CD4-positive, alpha-beta T cell treated with Interferon gamma for 1 hour (primary cell): Measurements from ENCODE around the gene KRTAP10-10.
"Not testable (repeated sequence)": the region's sequence is repeated elsewhere in the genome, so short reads cannot be mapped to it uniquely, and the experiment has no call there.

Experiments used
- DNase-seq: peaks from one replicate; pipeline ENCODE4 v3.0.0-alpha.2; 2020

Gene KRTAP10-10

GRCh38 chr21:44603109-44603875, 33.9 kb upstream of the KRTAP10-10 start:
- DNase-seq = no peak

- no peak for DNase-seq
These were observed 33.2 kb upstream of the KRTAP10-10 start for GRCh38 chr21:44603911-44604310.

DNA sequence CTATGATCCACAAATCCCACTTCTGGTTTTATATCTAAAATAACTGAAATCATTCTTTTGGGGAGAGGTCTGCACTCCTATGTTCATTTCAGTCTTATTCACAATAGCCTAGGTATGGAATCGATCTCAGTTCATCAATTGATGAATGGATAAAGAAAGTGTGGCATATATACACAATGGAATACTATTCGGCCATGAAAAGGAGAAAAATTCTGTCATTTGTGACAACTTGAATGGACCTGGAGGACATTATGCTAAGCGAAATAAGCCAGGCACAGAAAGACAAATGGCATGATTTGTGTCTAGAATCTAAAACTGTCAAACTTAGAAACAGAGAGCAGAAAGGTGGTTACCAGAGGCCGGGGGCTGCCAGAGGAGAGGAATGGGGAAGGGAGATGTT, 30.7 kb upstream of the KRTAP10-10 start:
- DNase-seq = no peak

GRCh38 chr21:44609193-44609592, 28.0 kb upstream of the KRTAP10-10 start:
- DNase-seq = no peak

DNA sequence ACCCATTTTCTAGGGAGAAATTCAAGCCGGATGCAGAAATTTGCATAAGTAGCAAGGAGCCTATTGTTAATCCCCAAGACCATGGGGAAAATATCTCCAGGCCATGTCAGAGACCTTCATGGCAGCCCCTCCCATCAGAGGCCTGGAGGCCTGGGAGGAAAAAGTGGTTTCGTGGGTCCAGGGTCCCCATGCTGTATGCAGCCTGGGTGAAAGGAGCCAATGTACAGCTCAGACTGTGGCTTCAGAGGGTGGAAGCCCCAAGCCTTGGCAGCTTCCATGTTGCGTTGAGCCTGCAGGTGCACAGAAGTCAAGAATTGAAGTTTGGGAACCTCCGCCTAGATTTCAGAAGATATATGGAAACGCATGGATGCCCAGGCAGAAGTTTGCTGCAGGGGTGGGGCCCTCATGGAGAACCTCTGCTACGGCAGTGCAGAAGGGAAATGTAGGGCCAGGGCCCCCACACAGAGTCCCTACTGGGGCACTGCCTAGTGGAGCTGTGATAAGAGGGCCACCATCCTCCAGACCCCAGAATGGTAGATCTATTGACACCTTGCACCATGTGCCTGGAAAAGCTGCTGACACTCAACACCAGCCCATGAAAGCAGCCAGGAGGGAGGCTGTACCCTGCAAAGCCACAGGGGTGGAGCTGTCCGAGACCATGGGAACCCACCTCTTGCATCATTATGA, 26.9 kb upstream of the KRTAP10-10 start:
- not testable (repeated sequence) for DNase-seq

GRCh38 chr21:44611551-44611950, 25.6 kb upstream of the KRTAP10-10 start:
- no peak for DNase-seq

GRCh38 chr21:44612029-44612486, 25.1 kb upstream of the KRTAP10-10 start, which contains the start of gene KRTAP10-8:
Gene KRTAP10-8 (plus strand): TSS chr21:44612079. CDS start chr21:44612101, 22 bp downstream.
- no peak for DNase-seq

DNA sequence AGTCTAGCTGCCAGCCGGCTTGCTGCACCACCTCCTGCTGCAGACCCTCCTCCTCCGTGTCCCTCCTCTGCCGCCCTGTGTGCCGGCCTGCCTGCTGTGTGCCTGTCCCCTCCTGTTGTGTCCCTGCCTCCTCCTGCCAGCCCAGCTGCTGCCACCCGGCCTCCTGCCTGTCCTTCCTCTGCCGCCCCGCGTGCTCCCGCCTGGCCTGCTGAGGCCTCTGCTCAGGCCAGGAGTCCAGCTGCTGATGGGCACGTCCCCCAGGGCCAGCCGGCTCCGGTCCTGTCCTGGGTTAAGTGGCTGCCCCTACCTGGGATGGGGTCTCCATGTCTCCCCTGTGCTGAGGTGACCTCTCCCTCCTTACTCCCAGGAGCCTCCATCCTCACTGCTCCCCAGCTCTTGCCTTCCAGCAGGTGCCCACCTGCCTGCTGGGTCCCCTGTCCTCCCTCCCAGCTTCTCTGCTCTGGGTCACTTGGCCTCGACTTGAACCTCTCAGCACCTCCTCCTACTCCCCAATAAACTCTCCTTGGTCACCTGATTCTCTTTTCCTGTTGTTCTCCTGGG, 24.4 kb upstream of the KRTAP10-10 start:
- DNase-seq = no peak

- no peak for DNase-seq
These were observed 23.6 kb upstream of the KRTAP10-10 start for GRCh38 chr21:44613386-44614155.

DNA sequence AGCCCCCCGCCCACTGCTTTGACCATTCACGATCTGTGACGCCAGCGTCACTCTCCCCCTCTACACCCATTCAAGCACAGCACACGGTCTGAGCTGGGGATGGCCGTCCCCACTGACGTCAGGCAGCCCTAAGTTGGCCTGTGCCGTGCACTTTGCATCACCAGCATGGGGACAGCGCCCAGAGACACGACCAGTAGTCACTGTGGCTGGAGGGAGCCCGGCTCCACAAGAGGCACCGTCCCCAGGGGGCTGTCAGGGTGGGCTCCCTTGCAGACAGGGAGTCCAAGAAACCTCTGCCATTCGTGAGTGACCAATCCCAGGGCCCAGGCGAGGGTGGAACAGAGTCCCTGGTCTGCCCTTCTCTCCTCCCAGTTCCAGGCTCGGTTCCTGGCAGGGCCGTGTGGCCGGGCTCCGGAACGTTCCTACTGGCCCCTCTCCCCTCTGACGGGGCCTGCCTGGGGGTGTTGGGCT, 23.0 kb upstream of the KRTAP10-10 start:
- DNase-seq = no peak

DNA sequence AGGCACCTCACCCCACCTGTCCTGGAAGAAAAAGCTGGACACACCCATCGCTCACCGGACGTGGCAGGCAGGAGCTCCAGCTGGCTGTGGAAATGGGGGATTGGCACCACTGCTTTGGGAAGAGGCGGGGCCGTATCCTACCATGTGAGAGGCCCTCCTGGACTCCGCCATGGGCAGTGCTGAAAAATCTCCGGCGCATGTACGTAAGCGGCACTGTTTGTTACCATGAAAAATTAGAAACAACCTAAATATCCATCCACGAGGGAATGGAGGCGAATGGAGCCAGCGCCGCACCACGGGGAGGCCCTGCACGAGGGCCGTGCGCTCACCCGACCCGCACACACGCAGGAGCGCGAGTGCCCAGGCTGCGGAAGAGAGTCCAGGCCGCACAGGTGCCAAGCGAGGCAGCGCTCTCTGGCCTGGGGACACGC, 22.2 kb upstream of the KRTAP10-10 start:
- DNase-seq = no peak

DNA sequence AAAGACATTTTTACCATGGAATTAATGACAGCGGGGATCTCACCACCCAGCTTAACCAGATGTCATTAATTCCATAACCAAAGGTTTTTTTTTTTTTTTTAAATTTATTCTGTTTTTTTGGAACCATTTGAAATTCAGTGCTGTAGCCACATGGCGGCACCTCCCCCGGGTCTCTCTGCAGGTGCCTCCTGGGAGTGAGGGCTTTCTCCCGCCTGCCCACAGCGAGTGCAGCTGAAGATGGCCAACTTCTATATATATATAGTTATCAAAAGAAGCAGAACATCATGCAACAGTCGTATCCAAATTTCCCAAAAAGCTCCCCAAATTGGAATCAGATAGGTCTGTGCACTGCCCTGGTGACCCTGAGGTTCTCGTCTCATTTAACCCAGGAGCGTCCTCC, 21.7 kb upstream of the KRTAP10-10 start:
- no peak for DNase-seq

DNA sequence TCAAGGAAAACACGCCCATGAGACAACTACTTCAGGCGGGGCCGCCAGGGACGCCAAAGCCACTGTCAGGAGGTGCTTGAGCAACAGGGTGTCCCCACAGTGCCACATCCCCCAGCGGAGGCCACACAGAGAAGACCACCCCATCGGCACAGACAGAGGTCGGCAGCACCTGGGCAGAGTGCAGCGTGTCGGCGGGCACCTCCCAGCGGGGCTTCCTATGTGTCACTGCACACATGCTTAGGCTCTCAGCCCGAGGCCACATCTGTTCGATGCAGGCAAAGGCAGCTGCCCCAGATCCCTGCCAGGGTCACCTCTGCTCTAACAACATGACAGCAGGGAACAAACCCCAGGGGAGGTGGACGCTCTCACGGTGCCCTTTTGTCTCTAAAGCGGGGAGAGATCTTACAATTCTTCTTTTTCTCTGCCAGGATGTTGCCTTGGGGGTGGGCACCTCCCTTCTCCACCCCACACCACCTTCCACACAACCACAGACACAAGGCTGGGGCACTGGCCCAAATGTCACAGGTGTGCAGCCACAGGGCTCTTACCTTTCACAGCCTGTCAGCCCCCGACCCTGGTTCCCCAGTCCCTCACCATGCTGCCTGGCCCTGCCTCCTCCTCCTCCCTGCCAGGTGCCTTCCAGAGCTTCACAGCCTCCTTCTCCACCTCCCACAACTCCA, 21.1 kb upstream of the KRTAP10-10 start:
- DNase-seq = no peak

DNA sequence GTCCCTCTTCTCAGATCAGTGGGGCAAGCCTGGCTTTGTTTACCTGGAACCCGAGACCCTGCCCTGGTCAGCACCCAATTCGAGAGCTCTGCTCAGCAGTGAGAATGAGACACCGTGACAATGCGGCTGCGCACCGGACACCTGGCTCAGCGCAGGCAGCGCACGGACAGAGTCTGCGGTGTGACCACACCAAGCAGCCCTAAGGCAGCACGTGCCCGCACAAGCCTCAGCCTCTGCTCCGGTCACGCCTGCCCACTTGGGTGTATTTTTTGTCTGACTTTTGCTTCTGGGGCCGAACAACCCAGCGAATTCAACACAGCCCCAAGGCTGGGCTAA, 20.6 kb upstream of the KRTAP10-10 start:
- DNase-seq = no peak

- no peak for DNase-seq
These were observed 20.1 kb upstream of the KRTAP10-10 start for GRCh38 chr21:44617071-44617501.

GRCh38 chr21:44618504-44618903, 18.7 kb upstream of the KRTAP10-10 start:
- peak; percentile 4 for DNase-seq

- DNase-seq = peak; percentile 69
These were observed 18.2 kb upstream of the KRTAP10-10 start for GRCh38 chr21:44618909-44619308.

- no peak for DNase-seq
These were observed 17.3 kb upstream of the KRTAP10-10 start for GRCh38 chr21:44619886-44620285.

DNA sequence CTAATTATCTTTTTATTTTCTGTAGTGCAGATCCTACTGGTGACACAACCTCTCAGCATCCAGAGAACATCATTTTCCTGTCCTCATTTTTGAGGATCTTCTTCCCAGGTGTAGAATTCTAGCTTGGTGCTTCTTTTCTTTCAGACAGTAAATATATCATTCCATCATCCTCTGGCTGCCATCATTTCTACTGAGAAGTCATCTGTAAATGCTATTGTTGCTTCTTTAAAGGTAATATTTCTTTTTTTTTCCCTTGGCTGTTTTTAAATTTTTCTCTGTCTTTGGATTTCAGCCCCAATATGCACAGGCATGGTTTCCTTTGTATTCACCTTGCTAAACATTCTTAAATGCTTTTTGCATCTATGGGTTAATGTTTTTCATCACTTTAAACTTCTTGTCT, 13.6 kb upstream of the KRTAP10-10 start:
- DNase-seq = no peak

- DNase-seq = no peak
These were observed 11.4 kb upstream of the KRTAP10-10 start for GRCh38 chr21:44625756-44626155.

- peak; percentile 29 for DNase-seq
These were observed 10.9 kb upstream of the KRTAP10-10 start for GRCh38 chr21:44626262-44626661.

DNA sequence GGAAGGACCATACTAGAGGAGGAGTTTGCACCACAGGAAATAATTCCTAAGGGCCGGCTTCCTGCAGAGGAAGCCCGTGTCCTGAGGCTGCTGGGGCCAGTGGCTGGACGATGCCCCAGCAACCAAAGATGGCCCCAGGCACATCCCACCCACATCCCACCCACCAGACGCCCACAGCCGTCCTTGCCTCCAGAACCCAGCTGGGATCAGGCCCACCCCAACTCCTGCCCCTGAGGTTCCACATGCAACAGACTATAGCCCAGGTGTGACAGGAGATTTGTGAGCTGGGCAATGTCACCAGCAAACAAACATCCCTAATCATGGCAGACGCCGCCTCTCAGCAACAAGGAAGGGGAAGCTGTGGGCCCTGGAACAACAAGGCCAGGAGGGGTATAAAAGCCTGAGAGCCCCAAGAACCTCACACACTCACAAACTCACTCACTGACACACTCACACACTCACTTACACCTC, 10.4 kb upstream of the KRTAP10-10 start, which contains the start of gene KRTAP10-9:
Gene KRTAP10-9, plus strand, starts transcription at position 421 of the 471 bp plus-strand sequence. CDS start 79 bp downstream, outside the sequence.
- DNase-seq = no peak
